Skeletal muscle satellite cell (primary cell): Measurements from ENCODE around the gene CYS1. TPM values are rescaled to one million over a fixed set of nuclear protein-coding genes. Genes with fewer than 3 reads are reported as not detected.

ENCODE experiments used
- small RNA-seq: library from RNA; depleted of rRNA; stranded (forward); fragments of <200 nt; gene quantifications from one replicate; pipeline ENCODE3, GENCODE V24; 2012

Gene CYS1

Small RNA genes within 50 kb of the gene (small RNA-seq; reads per million reads assigned to genes)
- gene RF00568 = not detected
